Measurements from ENCODE around the gene PIK3C2A. TPM values are rescaled to one million over a fixed set of nuclear protein-coding genes. Genes with fewer than 3 reads are reported as not detected.
A peak's percentile ranks its signal among the peaks of the same experiment; 100 is the strongest.
"Not testable (repeated sequence)": the region's sequence is repeated elsewhere in the genome, so short reads cannot be mapped to it uniquely, and the experiment has no call there.

The PIK3C2A gene
- total and polyA plus RNA-seq, 4 experiments from 2014 or later, result 2.4 to 40.4 (median 19.5) TPM

DNA sequence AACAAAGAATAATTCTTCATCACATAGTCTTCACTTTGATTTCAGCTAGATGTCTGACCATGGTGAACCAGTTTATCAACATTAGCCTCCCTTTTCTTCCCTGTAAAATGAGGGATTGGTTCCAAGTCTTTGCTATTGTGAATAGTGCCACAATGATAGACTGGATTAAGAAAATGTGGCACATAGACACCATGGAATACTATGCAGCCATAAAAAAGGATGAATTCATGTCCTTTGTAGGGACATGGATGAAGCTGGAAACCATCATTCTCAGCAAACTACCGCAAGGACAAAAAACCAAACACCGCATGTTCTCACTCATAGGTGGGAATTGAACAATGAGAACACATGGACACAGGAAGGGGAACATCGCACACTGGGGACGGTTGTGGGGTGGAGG, 35.2 kb upstream of the PIK3C2A start:
- H3K27ac Mint-ChIP-seq; H3K9me3 ChIP-seq (ENCODE audit: control insufficient read depth in 1 of 2, low read length in 2 of 2); intact Hi-C loops (cut with micrococcal nuclease); H3K27ac ChIP-seq (ENCODE audit: low read depth, low read length); H3K4me1 ChIP-seq (ENCODE audit: insufficient read depth, low read length); H3K36me3 ChIP-seq (ENCODE audit: insufficient read depth, low read length); DNase-seq; H3K4me3 Mint-ChIP-seq; H3K4me1 Mint-ChIP-seq; H3K4me3 ChIP-seq (ENCODE audit: low read length in 2 of 2); H3K36me3 Mint-ChIP-seq; H3K9me3 Mint-ChIP-seq; H3K27me3 Mint-ChIP-seq; H3K27me3 ChIP-seq (ENCODE audit: insufficient read depth, low read length): not testable (repeated sequence)
- CTCF ChIA-PET (ENCODE audit: partially characterized antibody), result interaction anchor here (0.7 to 1.1 kb wide), 5 partner anchors 12 to 139 kb away, joined by 3 to 4 read pairs (median 3); no protein-coding TSS in a partner anchor
- POLR2A ChIA-PET (ENCODE audit: partially characterized antibody), result interaction anchor here (1.2 kb wide), 1 partner anchor 33 kb away, joined by 3 read pairs; no protein-coding TSS in a partner anchor

DNA sequence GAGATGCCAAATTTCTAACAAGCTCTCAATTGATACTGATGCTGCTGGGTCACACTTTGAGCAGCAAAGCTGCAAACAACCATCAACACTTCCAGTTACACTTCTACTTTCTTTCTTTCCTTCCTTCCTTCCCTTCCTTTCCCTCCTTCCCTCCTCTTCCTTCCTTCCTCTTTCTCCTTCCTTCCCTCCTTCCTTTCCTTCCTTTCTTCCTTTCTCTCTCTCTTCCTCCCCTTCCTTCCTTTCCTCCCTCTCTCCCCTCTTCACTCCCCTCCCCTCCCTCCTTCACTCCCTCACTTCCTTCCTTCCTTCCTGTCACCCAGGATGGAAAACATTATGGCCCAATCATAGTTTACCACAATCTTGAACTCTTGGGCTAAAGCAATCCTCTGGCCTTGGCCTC, 33.0 kb upstream of the PIK3C2A start:
- Histone ChIP-seq H3K4me3 (ENCODE audit: low read length in 2 of 2) (no peak overlapping the region), H3K27me3 (ENCODE audit: insufficient read depth, low read length) (no peaks in the 10 kb centered on the region), H3K27ac (ENCODE audit: low read depth, low read length) (no peak overlapping the region), H3K9me3 (ENCODE audit: control insufficient read depth in 1 of 2, low read length in 2 of 2) (no peaks in the 10 kb centered on the region), H3K36me3 (ENCODE audit: insufficient read depth, low read length) (no peaks in the 10 kb centered on the region), H3K4me1 (ENCODE audit: insufficient read depth, low read length) (no peaks in the 10 kb centered on the region)
- Mint-ChIP-seq H3K4me3 (no peak overlapping the region), H3K27me3 (peaks cover 2 to 8% of the 10 kb centered on the region in 2 donors), H3K27ac (no peak overlapping the region), H3K4me1 (peaks cover 0 to 3% (median 3%) of the 10 kb centered on the region in 4 donors), H3K36me3 (no peaks in the 10 kb centered on the region), H3K9me3 (no peaks in the 10 kb centered on the region)
- intact Hi-C loops (cut with micrococcal nuclease), result no loop called here
- no peak for DNase-seq
- POLR2A ChIA-PET (ENCODE audit: partially characterized antibody), result no interaction called here
- CTCF ChIA-PET (ENCODE audit: partially characterized antibody), result interaction anchor here (3.0 kb wide), 1 partner anchor 11 kb away, joined by 11 read pairs; no protein-coding TSS in a partner anchor

DNA sequence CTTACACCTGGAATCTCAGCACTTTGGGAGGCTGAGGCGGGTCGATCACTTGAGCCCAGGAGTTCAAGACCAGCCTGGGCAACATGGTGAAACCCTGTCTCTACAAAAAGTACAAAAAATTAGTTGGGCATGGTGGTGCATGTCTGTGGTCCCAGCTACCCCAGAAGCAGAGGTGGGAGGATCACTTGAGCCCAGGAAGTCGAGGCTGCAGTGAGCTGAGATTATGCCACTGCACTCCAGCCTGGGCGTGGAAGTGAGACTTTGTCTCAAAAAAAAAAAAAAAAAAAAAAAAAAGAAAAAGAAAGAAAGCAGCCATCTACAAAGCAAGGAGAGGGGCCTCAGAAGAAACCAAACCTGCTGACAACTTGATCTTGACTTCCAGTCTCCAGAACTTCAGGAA, 32.1 kb upstream of the PIK3C2A start:
- intact Hi-C loops (cut with micrococcal nuclease); H3K4me1 Mint-ChIP-seq; H3K36me3 Mint-ChIP-seq; H3K4me3 ChIP-seq (ENCODE audit: low read length in 2 of 2); H3K9me3 Mint-ChIP-seq; H3K4me1 ChIP-seq (ENCODE audit: insufficient read depth, low read length); H3K27me3 Mint-ChIP-seq; H3K27ac Mint-ChIP-seq; POLR2A ChIA-PET (ENCODE audit: partially characterized antibody); H3K27ac ChIP-seq (ENCODE audit: low read depth, low read length); DNase-seq; H3K27me3 ChIP-seq (ENCODE audit: insufficient read depth, low read length); H3K9me3 ChIP-seq (ENCODE audit: control insufficient read depth in 1 of 2, low read length in 2 of 2); H3K36me3 ChIP-seq (ENCODE audit: insufficient read depth, low read length); H3K4me3 Mint-ChIP-seq: not testable (repeated sequence)
- CTCF ChIA-PET (ENCODE audit: partially characterized antibody), result interaction anchor here (3.0 kb wide), 1 partner anchor 10 kb away, joined by 11 read pairs; no protein-coding TSS in a partner anchor

DNA sequence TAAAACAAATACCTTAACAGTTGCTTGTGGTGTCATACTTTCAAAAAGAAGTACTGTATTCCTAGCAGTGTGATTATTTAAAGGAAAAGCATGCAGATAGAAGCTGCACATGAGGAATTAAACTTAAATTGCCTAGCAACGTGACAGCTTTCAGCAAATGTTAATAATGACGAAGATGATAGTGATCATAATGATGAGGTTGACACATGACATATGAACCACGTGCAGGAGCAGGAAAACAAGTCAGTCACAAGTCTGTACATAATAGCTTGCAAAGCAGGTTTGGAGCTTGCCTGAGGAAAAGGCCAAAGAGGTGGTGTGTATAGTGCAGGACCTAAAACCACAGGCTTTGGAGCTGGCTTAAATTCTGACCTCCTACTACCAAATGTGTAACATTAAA, 30.6 kb upstream of the PIK3C2A start:
- intact Hi-C loops (cut with micrococcal nuclease), result no loop called here
- POLR2A ChIA-PET (ENCODE audit: partially characterized antibody), result no interaction called here
- no peaks in the 10 kb centered on the region for H3K36me3 Mint-ChIP-seq

DNA sequence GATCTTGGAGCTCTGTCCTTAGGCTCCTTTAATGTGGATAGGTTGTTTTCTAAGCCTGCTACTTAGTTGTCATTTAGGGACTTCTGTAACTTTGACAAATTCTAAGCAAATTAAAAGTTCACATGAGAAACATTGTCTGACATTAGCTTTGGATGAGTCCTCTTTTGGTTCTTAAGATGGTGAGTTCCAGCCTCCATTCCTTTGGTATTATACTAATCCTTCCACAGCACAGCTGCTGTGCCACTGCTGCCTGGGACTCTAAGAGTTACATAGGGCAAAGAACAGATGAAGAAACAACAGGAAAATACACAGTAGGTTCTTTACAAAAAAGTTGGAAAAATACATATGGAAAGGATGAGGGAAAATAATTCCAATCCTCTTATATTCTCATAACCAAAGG, 25.3 kb upstream of the PIK3C2A start:
- Mint-ChIP-seq H3K36me3 (no peaks in the 10 kb centered on the region), H3K27ac (no peak overlapping the region), H3K4me3 (no peak overlapping the region), H3K4me1 (peaks cover 9 to 19% (median 14%) of the 10 kb centered on the region in 4 donors), H3K27me3 (peaks cover 2 to 5% of the 10 kb centered on the region in 2 donors), H3K9me3 (peaks cover 0 to 2% (median 0%) of the 10 kb centered on the region in 8 donors)
- intact Hi-C loops (cut with micrococcal nuclease), result loop anchor here (5.0 kb wide), 1 partner anchor 69 kb away; no protein-coding TSS in a partner anchor
- no peaks in the 10 kb centered on the region for H3K27me3 ChIP-seq (ENCODE audit: insufficient read depth, low read length)
- H3K4me3 ChIP-seq (ENCODE audit: low read length in 2 of 2), result no peak overlapping the region
- DNase-seq, result no peak
- no peaks in the 10 kb centered on the region for H3K9me3 ChIP-seq (ENCODE audit: control insufficient read depth in 1 of 2, low read length in 2 of 2)
- H3K4me1 ChIP-seq (ENCODE audit: insufficient read depth, low read length), result peaks cover 17% of the 10 kb centered on the region
- ChIA-PET POLR2A (ENCODE audit: partially characterized antibody) (no interaction called here), CTCF (ENCODE audit: partially characterized antibody) (interaction anchor here (1.0 to 1.6 kb wide), 6 partner anchors 12 to 275 kb away, joined by 3 to 6 read pairs (median 4); no protein-coding TSS in a partner anchor)
- no peak overlapping the region for H3K27ac ChIP-seq (ENCODE audit: low read depth, low read length)
- H3K36me3 ChIP-seq (ENCODE audit: insufficient read depth, low read length), result no peaks in the 10 kb centered on the region

More for the DNA sequence above, 30.6 kb upstream of the PIK3C2A start:
- H3K27me3 ChIP-seq (ENCODE audit: insufficient read depth, low read length), result no peaks in the 10 kb centered on the region
- Mint-ChIP-seq H3K27ac (no peak overlapping the region), H3K4me3 (no peak overlapping the region), H3K27me3 (peaks cover 2 to 8% of the 10 kb centered on the region in 2 donors), H3K4me1 (peaks cover 0 to 2% (median 0%) of the 10 kb centered on the region in 4 donors), H3K9me3 (no peaks in the 10 kb centered on the region)
- H3K27ac ChIP-seq (ENCODE audit: low read depth, low read length), result no peak overlapping the region
- no peaks in the 10 kb centered on the region for H3K36me3 ChIP-seq (ENCODE audit: insufficient read depth, low read length)
- no peaks in the 10 kb centered on the region for H3K9me3 ChIP-seq (ENCODE audit: control insufficient read depth in 1 of 2, low read length in 2 of 2)
- H3K4me1 ChIP-seq (ENCODE audit: insufficient read depth, low read length), result no peaks in the 10 kb centered on the region
- no peak overlapping the region for H3K4me3 ChIP-seq (ENCODE audit: low read length in 2 of 2)
- DNase-seq, result no peak
- CTCF ChIA-PET (ENCODE audit: partially characterized antibody), result interaction anchor here (1.6 kb wide), 1 partner anchor 8 kb away, joined by 9 read pairs; no protein-coding TSS in a partner anchor

DNA sequence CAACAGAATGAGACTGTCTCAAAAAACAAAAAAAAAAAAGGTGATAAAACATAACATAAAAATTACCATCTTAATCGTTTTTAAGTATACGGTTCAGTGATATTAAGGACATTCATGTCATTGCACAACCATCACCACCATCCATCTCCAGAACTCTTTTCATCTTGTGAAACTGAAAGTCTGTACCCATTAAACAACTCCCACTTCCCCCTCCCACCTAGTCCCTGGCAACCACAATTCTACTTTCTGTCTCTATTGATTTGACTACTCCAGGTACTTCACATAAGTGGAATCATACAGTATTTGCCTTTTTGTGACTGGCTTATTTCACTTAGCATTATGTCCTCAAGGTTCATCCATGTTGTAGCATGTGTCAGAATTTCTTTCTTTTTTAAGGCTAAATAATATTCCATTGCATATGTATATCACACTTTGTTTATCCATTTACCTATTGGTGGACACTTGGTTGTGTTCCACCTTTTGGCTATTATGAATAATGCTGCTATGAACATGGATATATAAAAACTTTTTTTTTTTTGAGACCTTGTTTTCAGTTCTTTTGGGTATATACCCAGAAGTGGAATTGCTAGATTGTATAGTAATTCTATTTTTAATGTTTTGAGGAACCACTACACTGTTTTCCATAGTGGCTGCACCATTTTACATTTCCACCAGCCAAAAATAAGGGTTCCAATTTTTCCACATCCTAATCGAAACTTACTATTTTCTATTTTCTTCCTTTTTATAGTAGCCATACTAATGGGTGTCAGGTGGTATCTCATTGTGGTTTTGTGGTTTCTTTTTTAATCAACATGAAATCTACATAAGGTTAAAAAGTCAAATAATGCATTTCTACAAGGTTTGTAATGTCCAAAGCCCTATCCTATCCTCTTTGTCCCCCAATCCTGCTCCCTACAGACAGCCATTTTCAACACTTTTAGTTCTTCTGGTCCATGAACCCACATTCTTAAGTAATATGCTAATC, 23.4 kb upstream of the PIK3C2A start:
- H3K4me1 ChIP-seq (ENCODE audit: insufficient read depth, low read length), result peaks cover 17% of the 10 kb centered on the region
- Mint-ChIP-seq H3K4me3 (peak overlapping the region in 7 of 8 donors; percentile 0 to 77 (median 36)), H3K27me3 (peaks cover 0 to 1% of the 10 kb centered on the region in 2 donors), H3K9me3 (peaks cover 0 to 2% (median 0%) of the 10 kb centered on the region in 8 donors), H3K27ac (peak overlapping the region in 2 of 7 donors; percentile 52 to 56), H3K36me3 (no peaks in the 10 kb centered on the region), H3K4me1 (peaks cover 9 to 19% (median 14%) of the 10 kb centered on the region in 4 donors)
- DNase-seq, result peak in 4 of 5 donors; percentile 26 to 53 (median 39)
- intact Hi-C loops (cut with micrococcal nuclease), result loop anchor here (1.0 to 5.0 kb wide), 7 partner anchors 46 to 500 kb away; partner anchors contain the start of gene NUCB2
- POLR2A ChIA-PET (ENCODE audit: partially characterized antibody), result interaction anchor here (1.3 kb wide), 1 partner anchor 45 kb away, joined by 6 read pairs; no protein-coding TSS in a partner anchor
- H3K36me3 ChIP-seq (ENCODE audit: insufficient read depth, low read length), result no peaks in the 10 kb centered on the region
- no peaks in the 10 kb centered on the region for H3K27me3 ChIP-seq (ENCODE audit: insufficient read depth, low read length)
- no peak overlapping the region for H3K27ac ChIP-seq (ENCODE audit: low read depth, low read length)
- CTCF ChIA-PET (ENCODE audit: partially characterized antibody), result interaction anchor here (0.9 to 2.8 kb wide), 20 partner anchors 7 to 297 kb away, joined by 3 to 47 read pairs (median 5); partner anchors contain the start of genes NCR3LG1, NUCB2 and PIK3C2A
- no peak overlapping the region for H3K4me3 ChIP-seq (ENCODE audit: low read length in 2 of 2)
- no peaks in the 10 kb centered on the region for H3K9me3 ChIP-seq (ENCODE audit: control insufficient read depth in 1 of 2, low read length in 2 of 2)

All from CD4-positive, alpha-beta memory T cell (primary cell).